Stimulated activated CD8-positive, alpha-beta memory T cell treated with anti-CD3 and anti-CD28 coated beads, Interleukin-7, amount 100 ng/mL, for 24 hours (primary cell): ENCODE data around the gene PLXDC2.

Experiments
- DNase-seq: peaks from one replicate; pipeline ENCODE4 v3.0.0-alpha.2; 2020; ENCODE audit warnings: low read depth

The PLXDC2 gene

DNA sequence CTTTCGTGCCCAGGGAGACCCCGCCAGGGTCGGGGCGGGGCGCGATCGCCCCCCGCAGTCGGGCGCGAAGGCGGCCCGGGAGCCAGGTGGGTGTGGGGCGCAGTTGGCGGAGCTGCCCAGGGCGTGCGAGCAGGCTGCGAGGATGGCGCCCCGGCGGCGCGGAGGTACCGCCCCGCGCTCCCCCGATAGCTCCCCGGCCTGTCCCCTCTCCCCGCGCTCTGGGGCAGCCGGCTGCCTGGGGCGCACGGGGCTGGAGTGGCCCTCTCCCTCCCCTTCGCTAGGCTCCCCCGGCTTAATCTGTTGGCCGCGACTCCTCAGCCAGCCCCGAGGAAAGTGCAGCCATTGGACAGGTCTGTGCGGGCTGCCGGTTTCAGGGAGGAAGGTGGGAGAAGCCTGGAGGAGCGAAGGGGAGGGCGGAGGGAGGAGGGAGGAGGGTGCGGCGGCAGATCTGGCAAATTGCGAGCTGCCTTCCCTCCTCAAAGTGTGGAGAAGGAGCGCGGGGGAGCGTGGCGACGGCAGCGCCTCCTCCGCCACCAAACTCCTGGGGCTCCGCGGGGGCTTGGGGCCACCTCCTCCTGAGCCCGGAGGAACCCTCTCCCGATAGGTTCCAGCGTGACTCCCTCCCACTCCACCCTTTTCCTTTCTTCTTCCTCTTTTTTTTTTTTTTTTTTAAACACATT, 361 bp upstream of the PLXDC2 start:
- DNase-seq = no peak

DNA sequence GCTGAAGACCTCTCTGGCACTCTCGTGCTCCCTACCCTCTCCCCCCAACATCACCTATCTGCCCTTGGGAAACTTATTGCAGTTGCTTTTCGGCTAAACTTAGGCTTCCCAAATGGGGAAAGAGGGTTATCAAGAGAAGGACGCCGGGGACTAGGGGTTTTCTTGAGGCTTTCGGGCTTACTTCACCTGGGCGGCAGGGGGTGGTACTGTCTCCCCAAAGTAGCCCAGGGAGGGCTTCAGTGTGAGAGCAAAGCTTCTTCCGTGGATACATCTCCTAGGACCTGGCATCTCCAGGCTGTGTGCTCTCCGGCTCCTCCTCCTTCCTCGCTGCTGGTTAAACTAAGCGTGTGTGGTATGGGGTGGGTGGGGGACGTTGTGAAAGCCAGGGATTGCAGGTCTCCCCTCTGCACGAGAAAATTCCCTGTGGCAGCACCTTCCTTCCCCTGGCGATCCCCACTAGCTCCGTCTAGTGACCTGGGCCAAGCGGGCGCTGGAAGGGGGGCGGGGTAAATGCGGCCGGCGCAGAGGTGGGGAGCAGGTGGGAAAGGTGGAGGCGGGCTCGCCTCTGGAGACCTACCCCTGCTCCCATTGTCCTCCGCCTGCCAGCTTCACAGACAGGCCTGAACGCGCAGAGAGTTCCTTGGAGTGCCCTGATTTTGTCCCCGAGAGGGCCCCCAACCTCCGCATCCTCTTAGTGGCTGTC, 1.1 kb downstream of the PLXDC2 start:
- no peak for DNase-seq

DNA sequence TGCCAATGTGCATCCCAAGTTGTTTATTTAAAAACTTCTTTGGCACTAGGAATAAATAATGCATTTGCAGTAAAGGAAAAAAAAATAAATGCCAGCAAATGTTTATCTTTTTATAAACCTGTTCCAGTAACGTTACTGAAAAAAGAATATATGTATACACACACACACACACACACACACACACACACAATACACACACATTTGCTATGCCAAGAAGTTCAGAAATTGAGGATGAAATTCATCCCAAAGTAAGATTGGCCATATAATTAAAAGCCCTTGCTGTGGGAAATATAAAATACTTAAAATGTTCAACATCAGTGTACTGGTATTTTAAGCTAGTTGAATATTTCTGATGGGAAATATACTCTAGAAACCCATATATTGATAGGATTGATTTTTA, 2.6 kb downstream of the PLXDC2 start:
- no peak for DNase-seq

- no peak for DNase-seq
Observed at GRCh38 chr10:19819419-19820033, 3.3 kb downstream of the PLXDC2 start.

DNA sequence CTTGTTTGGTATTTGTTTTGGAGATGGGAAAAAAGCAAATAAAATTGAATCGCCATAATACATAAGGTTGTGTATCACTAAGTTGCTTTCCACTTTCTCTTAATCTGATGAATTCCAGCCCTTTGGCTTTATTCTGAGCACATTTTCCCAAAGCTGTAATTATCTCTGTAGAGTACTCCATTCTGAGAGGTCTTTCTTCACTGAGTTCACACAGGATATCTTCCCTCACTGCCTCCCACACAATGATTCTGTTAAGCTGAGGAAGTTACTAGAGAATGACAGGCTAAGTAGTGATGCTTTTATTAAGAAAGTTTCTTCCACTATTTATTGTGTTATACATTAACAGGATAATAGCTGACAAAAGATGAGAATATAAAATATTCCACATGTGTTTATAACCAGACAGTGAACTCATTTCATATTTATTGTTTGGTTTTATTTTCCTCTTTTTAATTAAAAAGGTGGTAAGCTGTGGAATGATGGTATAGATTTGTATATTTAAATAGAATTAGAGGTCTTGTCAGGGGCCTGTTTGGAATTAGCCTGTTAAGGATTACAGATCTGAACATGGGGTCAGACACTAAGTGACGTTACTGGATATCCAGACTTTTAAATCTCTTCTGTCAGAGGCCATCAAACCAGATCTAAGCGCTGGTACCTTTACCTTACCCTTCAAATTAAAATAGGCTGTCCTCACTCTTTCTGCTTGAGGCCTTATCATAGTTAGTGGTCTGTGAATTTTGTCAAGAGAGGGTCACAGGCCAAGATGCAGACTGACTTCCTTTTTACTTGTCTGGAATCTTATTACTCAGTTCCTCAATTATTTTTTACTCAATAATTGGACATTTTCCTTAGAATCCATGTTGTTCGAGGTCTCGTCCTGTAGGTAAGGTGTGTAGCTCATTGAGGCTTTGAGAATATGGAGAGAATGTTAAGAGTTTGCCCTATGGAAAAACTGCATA, 8.4 kb downstream of the PLXDC2 start:
- no peak for DNase-seq

- DNase-seq = no peak
Observed at GRCh38 chr10:19825700-19826099, 9.5 kb downstream of the PLXDC2 start.

GRCh38 chr10:19826712-19827111, 10.5 kb downstream of the PLXDC2 start:
- no peak for DNase-seq

- no peak for DNase-seq
Observed at GRCh38 chr10:19828278-19829049, 12.2 kb downstream of the PLXDC2 start.

- DNase-seq = no peak
Observed at GRCh38 chr10:19832699-19833098, 16.5 kb downstream of the PLXDC2 start.

- no peak for DNase-seq
Observed at GRCh38 chr10:19833170-19833824, 17.1 kb downstream of the PLXDC2 start.

GRCh38 chr10:19835952-19836351, 19.7 kb downstream of the PLXDC2 start:
- DNase-seq = no peak

GRCh38 chr10:19839090-19839489, 22.9 kb downstream of the PLXDC2 start:
- no peak for DNase-seq

- no peak for DNase-seq
Observed at GRCh38 chr10:19839552-19839951, 23.3 kb downstream of the PLXDC2 start.

GRCh38 chr10:19840776-19841175, 24.5 kb downstream of the PLXDC2 start:
- DNase-seq = no peak

DNA sequence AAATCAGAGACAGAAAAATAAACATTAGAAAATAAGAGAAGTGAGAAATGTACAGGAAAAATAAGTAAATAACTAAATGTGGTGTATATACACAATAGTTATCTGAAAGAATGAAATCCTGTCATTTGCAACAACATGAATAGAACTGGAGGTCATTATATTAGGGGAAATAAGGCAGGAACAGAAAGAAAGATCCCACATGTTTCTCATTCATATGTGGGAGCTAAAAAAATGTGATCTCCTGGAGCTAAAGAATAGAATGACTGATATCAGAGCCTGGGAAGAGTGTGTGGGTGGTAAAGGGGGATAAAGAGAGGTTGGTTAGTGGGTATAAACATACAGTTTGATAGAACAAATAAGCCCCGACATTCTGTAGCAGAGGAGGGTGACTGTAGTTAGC, 27.3 kb downstream of the PLXDC2 start:
- no peak for DNase-seq

GRCh38 chr10:19845503-19846368, 29.5 kb downstream of the PLXDC2 start:
- DNase-seq = no peak

GRCh38 chr10:19847321-19847720, 31.1 kb downstream of the PLXDC2 start:
- DNase-seq = no peak

GRCh38 chr10:19848226-19848985, 32.2 kb downstream of the PLXDC2 start:
- no peak for DNase-seq

DNA sequence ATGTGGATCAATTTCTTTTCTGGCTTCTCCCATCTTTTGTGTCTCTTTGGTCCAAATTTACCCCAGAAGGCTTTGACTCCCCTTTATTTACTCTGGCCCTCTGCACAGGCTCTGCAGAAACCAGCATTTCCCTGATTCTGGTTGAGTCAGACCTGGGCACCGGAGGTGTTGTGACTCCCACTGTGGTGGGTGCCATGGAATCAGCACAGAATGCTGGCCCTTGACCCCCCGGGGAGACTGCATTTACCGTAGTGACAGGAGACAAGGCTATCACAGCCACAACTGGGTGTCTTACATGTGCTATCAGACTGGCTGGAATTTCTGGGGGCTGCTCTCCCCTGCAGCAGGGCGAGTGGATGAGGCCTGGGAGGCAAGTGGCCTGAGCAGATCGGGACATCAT, 37.6 kb downstream of the PLXDC2 start:
- DNase-seq = no peak
